Stimulated activated CD4-positive, alpha-beta T cell treated with anti-CD3 and anti-CD28 coated beads, Interleukin-4, amount 100 ng/mL, for 4 hours (primary cell): ENCODE data around the gene DAB2IP.

Experiments used
- DNase-seq, 2 experiments: peaks; one replicate each; pipeline ENCODE4 v3.0.0-alpha.2; 2020

Gene DAB2IP

DNA sequence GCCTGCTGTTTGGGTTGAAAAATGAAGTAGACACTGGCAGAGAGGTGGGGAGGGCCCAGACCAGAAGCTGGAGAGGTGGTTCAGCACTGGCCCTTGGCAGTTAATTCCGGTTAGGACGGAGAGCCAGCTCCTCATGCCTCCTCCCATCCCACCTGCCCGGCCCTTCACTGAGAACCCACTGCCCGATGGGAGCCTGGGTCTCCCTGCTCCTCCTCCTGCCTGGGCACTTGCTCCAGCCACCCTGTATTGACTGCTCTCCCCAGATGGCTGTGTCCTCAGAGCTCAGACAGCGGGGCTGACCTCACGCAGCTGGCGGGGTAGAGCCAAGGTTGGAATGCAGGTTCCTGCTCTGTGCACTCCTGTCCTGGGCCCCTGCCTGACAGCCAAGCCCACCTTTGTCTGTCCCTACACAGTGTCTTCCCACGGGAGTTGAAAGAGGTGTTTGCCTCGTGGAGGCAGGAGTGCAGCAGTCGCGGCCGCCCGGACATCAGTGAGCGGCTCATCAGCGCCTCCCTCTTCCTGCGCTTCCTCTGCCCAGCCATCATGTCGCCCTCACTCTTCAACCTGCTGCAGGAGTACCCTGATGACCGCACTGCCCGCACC is 114.7 kb downstream of the DAB2IP start:
- no peak for DNase-seq

DNA sequence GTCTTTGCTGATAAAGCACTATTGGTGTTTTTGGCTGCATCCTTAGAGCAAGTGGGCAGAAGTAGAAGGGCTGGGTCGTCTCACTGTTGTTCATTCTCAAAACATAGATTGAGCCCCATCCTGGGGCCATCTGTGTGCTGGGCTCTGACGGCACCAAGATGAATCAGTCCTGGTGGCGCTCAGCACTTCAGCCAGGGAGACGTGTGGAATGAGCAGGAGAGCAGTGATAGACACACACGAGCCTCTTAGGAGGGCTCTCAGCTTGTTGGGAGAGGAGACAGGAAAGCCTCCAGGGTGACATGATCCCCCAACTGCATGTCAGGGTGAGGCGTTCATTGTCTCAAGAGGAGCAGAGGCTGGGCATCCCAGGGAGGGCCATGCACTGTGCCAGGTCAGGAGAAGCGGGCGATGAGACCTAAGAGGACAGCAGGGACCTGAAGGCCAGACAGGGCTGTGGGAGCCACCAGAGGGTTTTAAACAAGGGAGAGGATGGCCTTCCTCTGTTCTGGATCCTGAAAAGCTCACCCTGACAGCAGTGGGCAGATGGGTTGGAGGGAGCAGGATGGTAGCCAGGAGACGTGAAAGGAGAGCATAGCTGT is 115.8 kb downstream of the DAB2IP start:
- no peak for DNase-seq

DNA sequence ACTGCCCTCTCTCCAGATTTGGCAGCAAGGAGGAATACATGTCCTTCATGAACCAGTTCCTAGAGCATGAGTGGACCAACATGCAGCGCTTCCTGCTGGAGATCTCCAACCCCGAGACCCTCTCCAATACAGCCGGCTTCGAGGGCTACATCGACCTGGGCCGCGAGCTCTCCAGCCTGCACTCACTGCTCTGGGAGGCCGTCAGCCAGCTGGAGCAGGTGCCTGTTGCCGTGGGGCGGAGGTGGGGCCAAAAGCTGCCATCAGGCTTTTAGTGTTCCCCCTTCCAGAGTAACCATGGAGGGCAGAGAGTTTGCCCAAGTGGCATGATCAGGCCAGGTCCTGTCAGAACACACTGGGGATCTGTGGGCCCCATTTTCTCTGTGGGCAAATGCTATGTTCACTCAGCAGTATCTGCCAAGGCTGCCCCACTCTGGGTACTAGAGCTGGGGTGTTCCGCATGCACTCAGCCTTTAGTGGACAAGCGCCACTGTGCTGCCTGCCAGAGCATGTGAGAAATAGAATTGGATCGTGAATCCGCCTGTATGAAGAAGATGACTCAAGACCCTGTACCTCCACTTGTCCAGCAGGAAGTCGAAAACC is 117.1 kb downstream of the DAB2IP start:
- DNase-seq, result no peak

GRCh38 chr9:121769939-121770338 is 118.5 kb downstream of the DAB2IP start:
- no peak for DNase-seq

DNA sequence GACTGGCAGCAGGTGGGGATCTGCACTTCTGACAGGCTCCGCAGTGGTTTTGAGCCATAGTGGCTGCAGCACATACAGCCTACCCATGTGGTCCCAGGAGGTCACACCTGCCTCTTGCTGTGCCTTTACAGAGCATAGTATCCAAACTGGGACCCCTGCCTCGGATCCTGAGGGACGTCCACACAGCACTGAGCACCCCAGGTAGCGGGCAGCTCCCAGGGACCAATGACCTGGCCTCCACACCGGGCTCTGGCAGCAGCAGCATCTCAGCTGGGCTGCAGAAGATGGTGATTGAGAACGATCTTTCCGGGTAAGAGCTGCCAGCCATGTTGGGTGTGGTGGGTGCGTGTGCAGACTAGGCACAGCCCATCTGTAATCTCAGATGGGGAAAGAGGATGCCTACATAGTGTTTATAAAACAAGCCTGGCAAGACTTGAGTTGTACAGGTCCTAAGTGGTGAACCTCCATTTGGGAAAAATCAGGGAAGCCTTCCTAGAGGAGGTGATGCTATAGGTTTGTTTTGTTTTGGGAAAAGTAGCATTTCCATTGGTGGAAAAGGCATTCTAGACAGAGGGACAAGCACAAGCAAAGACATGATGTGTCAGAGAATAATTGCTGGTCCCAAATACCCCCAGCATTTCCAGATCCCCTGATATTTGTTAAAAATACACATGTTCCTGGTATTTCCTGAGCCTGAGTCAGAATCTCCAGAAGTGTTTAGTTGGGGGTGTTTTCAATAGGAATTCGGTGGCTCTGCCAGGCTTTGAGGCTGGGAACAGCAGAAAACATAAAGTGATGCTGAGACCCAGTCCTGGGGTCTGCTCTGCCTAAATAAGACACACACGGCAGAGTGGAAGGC is 119.2 kb downstream of the DAB2IP start:
- DNase-seq, result no peak

DNA sequence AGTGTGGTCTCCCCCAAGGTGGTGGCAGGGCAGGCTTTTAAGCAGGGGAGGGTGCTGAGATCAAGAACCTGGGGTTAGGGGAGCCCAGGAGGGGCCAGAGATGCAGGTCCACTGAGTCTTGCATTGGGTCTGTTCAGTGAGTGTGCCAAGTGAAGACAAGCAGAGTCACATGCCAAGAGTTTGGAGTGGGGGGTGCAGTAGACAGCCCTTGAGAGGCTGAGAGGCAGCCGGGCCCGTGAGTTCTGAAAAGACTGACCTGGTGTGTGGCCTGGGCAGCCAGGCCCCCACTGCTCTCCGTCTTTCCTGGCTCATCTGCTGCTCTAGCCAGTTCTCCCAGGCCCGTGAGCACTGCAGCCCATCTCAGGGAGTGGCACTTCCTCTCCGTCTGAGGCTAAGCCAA is 120.0 kb downstream of the DAB2IP start:
- DNase-seq, result no peak

- no peak for DNase-seq
These were observed 120.6 kb downstream of the DAB2IP start for GRCh38 chr9:121771851-121772599.

- DNase-seq, result no peak
These were observed 121.3 kb downstream of the DAB2IP start for GRCh38 chr9:121772600-121773285.

DNA sequence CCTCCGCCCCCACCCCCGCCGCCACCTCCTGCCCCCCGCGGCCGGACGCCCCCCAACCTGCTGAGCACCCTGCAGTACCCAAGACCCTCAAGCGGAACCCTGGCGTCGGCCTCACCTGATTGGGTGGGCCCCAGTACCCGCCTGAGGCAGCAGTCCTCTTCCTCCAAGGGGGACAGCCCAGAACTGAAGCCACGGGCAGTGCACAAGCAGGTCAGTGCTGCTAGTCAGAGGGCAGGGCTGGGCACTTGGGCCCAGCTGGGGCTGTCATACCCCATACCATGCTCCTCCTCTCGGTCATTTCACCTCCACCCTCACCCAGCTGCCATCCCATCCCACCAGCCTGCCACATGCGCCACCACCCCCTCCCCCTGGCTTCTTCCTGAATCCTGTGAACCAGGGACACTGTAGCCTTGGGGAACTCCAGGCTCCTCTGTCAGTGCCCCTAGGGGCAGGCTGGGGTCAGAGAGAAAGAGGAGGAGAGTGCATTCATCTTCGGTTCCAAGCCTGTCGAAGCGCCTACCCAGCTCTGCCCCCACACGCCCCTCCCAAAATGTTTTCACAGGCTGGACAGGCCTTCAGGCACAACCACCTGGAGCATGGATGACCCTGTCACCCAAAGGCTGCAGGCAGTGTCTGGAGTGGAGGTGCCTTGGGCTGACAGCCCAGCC is 122.0 kb downstream of the DAB2IP start:
- no peak for DNase-seq

GRCh38 chr9:121773954-121774714 is 122.7 kb downstream of the DAB2IP start:
- DNase-seq, result no peak

- no peak for DNase-seq
These were observed 123.5 kb downstream of the DAB2IP start for GRCh38 chr9:121774715-121775613.

- no peak for DNase-seq
These were observed 124.7 kb downstream of the DAB2IP start for GRCh38 chr9:121776001-121776738.

GRCh38 chr9:121776739-121777637 is 125.6 kb downstream of the DAB2IP start:
- no peak for DNase-seq

DNA sequence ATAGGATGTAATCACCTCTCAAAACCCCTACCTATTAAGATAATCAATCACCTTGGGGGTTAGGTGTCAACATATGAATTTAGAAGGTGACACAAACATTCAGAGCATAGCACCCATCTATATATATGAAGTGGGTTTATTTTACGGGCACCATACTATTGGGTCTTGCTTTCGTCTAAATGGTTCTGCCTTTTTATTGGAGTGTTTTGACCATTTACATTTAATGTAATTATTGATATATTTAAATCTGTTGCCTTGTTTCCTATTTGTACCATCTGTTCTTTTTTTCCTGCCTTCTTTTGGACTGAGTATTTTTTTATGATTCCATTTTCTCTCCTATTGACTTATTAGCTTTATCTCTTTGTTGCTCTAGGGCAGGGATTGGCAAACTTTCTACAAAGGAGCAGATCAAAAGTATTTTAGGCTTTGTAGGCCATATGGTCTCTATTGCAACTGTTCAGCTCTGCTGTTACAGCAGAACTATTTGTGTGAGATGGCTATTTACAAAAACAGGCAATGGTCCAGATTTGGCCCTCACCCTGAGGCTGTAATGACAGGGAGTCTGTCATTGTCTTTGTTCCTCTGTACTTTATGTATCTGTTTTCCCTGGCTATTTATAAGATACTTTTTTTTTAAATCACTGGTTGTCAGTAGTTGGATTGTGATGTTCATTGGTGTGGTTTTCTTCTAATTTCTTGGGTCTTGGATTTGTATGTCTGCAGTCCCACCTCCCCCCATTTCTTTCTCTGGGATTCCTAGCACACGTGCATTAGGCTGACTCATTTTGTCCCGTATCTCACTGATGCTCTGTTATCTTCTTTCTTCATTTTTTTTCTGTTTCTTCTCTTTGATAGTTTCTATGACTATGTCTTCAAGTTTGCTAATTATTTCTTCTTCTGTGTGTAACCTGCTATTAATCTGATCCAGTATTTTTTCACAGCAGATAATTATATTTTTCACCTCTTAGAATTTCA is 127.1 kb downstream of the DAB2IP start:
- DNase-seq, result no peak

DNA sequence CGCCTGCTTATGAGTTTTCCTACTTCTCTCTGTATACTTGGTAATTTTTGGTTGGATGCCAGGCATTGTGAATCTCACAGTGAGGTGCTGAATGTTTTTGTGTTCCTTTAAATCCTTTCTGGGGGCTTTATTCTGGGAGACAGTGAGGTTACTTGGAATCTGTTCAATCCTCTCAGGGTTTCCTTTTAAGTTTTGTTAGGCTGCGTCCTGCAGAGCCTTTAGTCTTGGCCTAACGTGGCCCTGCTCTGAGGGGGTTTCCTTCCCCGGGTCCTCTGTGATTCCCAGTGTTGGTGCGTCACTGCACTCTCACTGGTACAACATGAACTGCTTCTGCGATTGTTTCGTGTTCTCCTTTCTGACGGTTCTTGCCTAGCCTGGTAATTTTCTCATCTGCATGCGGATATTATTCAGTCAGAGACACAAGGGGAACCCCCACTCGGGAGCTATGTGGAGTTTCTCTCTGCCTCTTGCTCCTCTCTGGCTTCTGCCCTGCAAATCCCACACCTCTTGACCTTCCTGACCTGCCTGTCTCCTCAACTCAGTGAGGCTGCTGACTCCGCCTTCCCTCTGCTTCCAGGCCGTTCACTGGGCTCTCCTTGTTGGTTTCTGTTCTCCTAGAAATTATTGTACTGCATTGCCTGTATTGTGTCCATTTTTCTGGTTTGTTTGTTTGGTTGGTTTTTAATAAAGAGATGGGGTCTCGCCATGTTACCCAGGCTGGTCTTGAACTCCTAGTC is 128.1 kb downstream of the DAB2IP start:
- no peak for DNase-seq
